ENCODE data around the gene SMIM24. TPM values are rescaled to one million over a fixed set of nuclear protein-coding genes. Genes with fewer than 3 reads are reported as not detected.

SMIM24 gene
- total and polyA plus RNA-seq, 10 of the 15 experiments (the other 5 are each of a cell fraction or from before 2014, with no cell fraction given) = 0.14 to 0.44 (median 0.23) TPM; not detected in 4

GRCh38 chr19:3492919-3493318, 12.6 kb upstream of the SMIM24 start:
- Histone ChIP-seq H4K20me1 (ENCODE audit: control insufficient read depth, insufficient read depth) (no peaks in the 10 kb centered on the region), H3K79me2 (ENCODE audit: control insufficient read depth, insufficient read depth, low read length) (no peaks in the 10 kb centered on the region; the same call in 1 of the 2 replicates), H3K4me1 (ENCODE audit: control insufficient read depth, insufficient read depth, low read length) (no peaks in the 10 kb centered on the region), H2AFZ (ENCODE audit: control insufficient read depth, low read depth, low read length) (no peak overlapping the region), H3K9ac (ENCODE audit: control insufficient read depth, insufficient read depth, low read length) (no peak overlapping the region), H3K36me3 (ENCODE audit: control insufficient read depth in 2 of 2, insufficient read depth in 2 of 2, low read length in 1 of 2) (peaks cover 6 to 19% of the 10 kb centered on the region in 2 experiments), H3K27ac (ENCODE audit: control insufficient read depth, insufficient read depth) (no peak overlapping the region), H3K9me3 (replicated peaks; ENCODE audit: control insufficient read depth, insufficient read depth, low read length) (no peaks in the 10 kb centered on the region; the same call in 2 of the 3 replicates), H3K4me2 (ENCODE audit: control insufficient read depth, insufficient read depth) (no peak overlapping the region), H3K27me3 (replicated peaks in 1 of 2; ENCODE audit: control insufficient read depth in 2 of 2, insufficient read depth in 2 of 2, low read length in 1 of 2) (no peaks in the 10 kb centered on the region), H3K4me3 (no peak overlapping the region)
- intact Hi-C loops (cut with micrococcal nuclease; ENCODE audit: unreplicated experiment) = no loop called here
- 94% methylated on average over 16 of the region's 16 CpGs for WGBS (ENCODE audit: insufficient coverage, insufficient replicate concordance, low lambda C conversion rate, missing lambda C conversion rate)
- no peak for TF ChIP-seq KAT2A (conservative IDR thresholded peaks at IDR 0.05; ENCODE audit: control insufficient read depth, low read depth, low read length)
- no peak for TF ChIP-seq SIX5 (IDR thresholded peaks at IDR 0.05; ENCODE audit: low read depth, low read length, severe bottlenecking)
- TF ChIP-seq, protein P1, sequence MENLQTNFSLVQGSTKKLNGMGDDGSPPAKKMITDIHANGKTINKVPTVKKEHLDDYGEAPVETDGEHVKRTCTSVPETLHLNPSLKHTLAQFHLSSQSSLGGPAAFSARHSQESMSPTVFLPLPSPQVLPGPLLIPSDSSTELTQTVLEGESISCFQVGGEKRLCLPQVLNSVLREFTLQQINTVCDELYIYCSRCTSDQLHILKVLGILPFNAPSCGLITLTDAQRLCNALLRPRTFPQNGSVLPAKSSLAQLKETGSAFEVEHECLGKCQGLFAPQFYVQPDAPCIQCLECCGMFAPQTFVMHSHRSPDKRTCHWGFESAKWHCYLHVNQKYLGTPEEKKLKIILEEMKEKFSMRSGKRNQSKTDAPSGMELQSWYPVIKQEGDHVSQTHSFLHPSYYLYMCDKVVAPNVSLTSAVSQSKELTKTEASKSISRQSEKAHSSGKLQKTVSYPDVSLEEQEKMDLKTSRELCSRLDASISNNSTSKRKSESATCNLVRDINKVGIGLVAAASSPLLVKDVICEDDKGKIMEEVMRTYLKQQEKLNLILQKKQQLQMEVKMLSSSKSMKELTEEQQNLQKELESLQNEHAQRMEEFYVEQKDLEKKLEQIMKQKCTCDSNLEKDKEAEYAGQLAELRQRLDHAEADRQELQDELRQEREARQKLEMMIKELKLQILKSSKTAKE (IDR thresholded peaks at IDR 0.05; ENCODE audit: low read depth, poor library complexity, severe bottlenecking) = no peak
- TF ChIP-seq ZBTB4 (CRISPR knock-in tag; IDR thresholded peaks at IDR 0.05) = no peak
- no peak for TF ChIP-seq STAT3 (IDR thresholded peaks at IDR 0.05; ENCODE audit: low read depth, low read length)
- TF ChIP-seq SREBF2 (IDR thresholded peaks at IDR 0.05; ENCODE audit: low read length) = no peak
- no peak for TF ChIP-seq CEBPB (IDR thresholded peaks at IDR 0.05; ENCODE audit: borderline replicate concordance in 1 of 2, low read depth in 2 of 2, low read length in 2 of 2)
- TF ChIP-seq HDAC6 (IDR thresholded peaks at IDR 0.05; ENCODE audit: unreplicated experiment) = no peak
- no peak for TF ChIP-seq NR2C1 (IDR thresholded peaks at IDR 0.05)
- no peak for TF ChIP-seq TBL1XR1 (IDR thresholded peaks at IDR 0.05; ENCODE audit: low read depth, low read length)
- TF ChIP-seq NFYA (IDR thresholded peaks at IDR 0.05; ENCODE audit: borderline replicate concordance, low read depth, low read length) = no peak
- no peak for TF ChIP-seq ZSCAN29 (IDR thresholded peaks at IDR 0.05)
- no peak for TF ChIP-seq RELA (IDR thresholded peaks at IDR 0.05; ENCODE audit: borderline replicate concordance, partially characterized antibody)
- no peak for TF ChIP-seq JUND (IDR thresholded peaks at IDR 0.05; ENCODE audit: low read depth, low read length)
- no peak for TF ChIP-seq BACH1 (IDR thresholded peaks at IDR 0.05; ENCODE audit: borderline replicate concordance)
- no peak for TF ChIP-seq CHD1 (IDR thresholded peaks at IDR 0.05; ENCODE audit: low read depth, low read length)
- TF ChIP-seq EGR1 (IDR thresholded peaks at IDR 0.05; ENCODE audit: borderline replicate concordance in 1 of 2, low read depth in 2 of 2, low read length in 2 of 2) = no peak
- TF ChIP-seq EP300 (IDR thresholded peaks at IDR 0.05; ENCODE audit: borderline replicate concordance in 1 of 2, control insufficient read depth in 1 of 2, low read depth in 2 of 2, low read length in 2 of 2) = no peak
- ATAC-seq = no peak
- in situ Hi-C loops (cut with MboI) = no loop called here
- ChIA-PET SMC1A (ENCODE audit: uncharacterized antibody, unreplicated experiment) (no interaction called here), POLR2A (no interaction called here), CTCF (no interaction called here), RAD21 (ENCODE audit: unreplicated experiment) (no interaction called here)
- DNase-seq (ENCODE audit: low read depth, low spot score) = no peak
- no peak for FAIRE-seq
- BruUV-seq (replicated peaks) = no TSS peak
